KMS-11 (cell line): ENCODE measurements around the gene KLHL35.
"Not testable (repeated sequence)": the region's sequence is repeated elsewhere in the genome, so short reads cannot be mapped to it uniquely, and the experiment has no call there.

ENCODE experiments used
- H2AFZ ChIP-seq: fragments of 200-600 bp; sonication (generic); 2 replicates; pipeline ENCODE4 v1.6.1; 2016; ENCODE audit warnings: antibody characterized with exemption, mixed run types, low read depth
- H3K27ac ChIP-seq: fragments of 200-600 bp; sonication (generic); 2 replicates; pipeline ENCODE4 v1.6.1; 2016; ENCODE audit warnings: mild to moderate bottlenecking, mixed run types
- H3K27me3 ChIP-seq: fragments of 200-600 bp; sonication (generic); 2 replicates; pipeline ENCODE4 v1.6.1; 2017; ENCODE audit warnings: mild to moderate bottlenecking, low read depth, mixed run types, moderate library complexity; ENCODE audit not compliant: insufficient read depth
- H3K36me3 ChIP-seq: fragments of 200-600 bp; sonication (generic); 2 replicates; pipeline ENCODE4 v1.6.1; 2017; ENCODE audit warnings: mild to moderate bottlenecking, mixed run types; ENCODE audit not compliant: insufficient read depth
- H3K4me1 ChIP-seq: fragments of 200-600 bp; sonication (generic); 2 replicates; pipeline ENCODE4 v1.6.1; 2016; ENCODE audit warnings: mild to moderate bottlenecking, low read depth, mixed run types; ENCODE audit not compliant: poor library complexity, severe bottlenecking
- H3K4me2 ChIP-seq: fragments of 200-600 bp; sonication (generic); 2 replicates; pipeline ENCODE4 v1.7.0; 2016; ENCODE audit warnings: mild to moderate bottlenecking, mixed run types
- H3K4me3 ChIP-seq: fragments of 200-600 bp; sonication (generic); IDR thresholded peaks from 2 replicates; pipeline ENCODE4 v1.6.1; 2017; ENCODE audit warnings: low read depth, low read length, mixed read lengths; ENCODE audit not compliant: insufficient read depth
- H3K79me2 ChIP-seq: fragments of 200-600 bp; sonication (generic); 2 replicates; pipeline ENCODE4 v1.6.1; 2016; ENCODE audit warnings: low read depth, mixed run types; ENCODE audit not compliant: insufficient read depth
- H3K9ac ChIP-seq: fragments of 200-600 bp; sonication (generic); 2 replicates; pipeline ENCODE4 v1.6.1; 2016; ENCODE audit warnings: mild to moderate bottlenecking, mixed run types
- H4K20me1 ChIP-seq: fragments of 200-600 bp; sonication (generic); 2 replicates; pipeline ENCODE4 v1.6.1; 2016; ENCODE audit warnings: mild to moderate bottlenecking, mixed run types; ENCODE audit not compliant: insufficient read depth
- TF ChIP-seq, protein P1 (sequence below): fragments of 200-600 bp; sonication (generic); conservative IDR thresholded peaks from 2 replicates; pipeline ENCODE4 v1.6.1; 2017; ENCODE audit warnings: low read depth, mild to moderate bottlenecking, antibody characterized with exemption, low read length, moderate library complexity, mixed read lengths

KLHL35 gene

DNA sequence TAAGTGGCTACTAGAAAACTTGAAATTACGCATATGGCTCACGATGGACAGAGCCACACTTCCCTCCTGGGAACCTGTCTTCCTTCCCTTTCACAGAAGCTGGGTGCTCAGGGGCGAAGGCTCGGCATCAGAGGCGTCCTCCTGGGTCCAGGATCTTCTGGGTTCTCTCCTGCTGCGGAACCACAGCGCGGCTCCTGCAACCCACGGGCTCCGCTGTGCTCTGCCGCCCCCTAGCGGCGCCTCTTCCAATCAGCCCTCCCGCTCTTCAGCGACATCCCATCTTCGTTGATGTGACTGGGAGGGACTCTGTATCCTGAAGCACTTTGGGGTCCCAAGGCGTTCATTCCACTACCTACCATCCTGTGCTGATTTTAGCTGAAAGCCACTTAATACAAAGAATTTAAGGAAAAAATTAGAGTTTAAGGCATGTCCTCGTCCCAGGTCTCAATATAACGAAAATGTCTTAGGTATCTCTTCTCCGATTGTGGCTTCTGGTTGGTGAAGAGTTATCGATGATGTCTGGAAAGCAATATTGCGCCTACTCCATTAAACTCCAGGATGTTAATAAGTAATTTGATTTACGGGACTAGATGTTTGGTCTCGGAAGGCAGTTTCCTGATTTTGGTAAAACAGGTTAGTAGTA is 48.4 kb downstream of the KLHL35 start:
- H3K9ac ChIP-seq = no peak overlapping the region
- H3K4me3 ChIP-seq = no peak overlapping the region
- TF ChIP-seq, protein P1, sequence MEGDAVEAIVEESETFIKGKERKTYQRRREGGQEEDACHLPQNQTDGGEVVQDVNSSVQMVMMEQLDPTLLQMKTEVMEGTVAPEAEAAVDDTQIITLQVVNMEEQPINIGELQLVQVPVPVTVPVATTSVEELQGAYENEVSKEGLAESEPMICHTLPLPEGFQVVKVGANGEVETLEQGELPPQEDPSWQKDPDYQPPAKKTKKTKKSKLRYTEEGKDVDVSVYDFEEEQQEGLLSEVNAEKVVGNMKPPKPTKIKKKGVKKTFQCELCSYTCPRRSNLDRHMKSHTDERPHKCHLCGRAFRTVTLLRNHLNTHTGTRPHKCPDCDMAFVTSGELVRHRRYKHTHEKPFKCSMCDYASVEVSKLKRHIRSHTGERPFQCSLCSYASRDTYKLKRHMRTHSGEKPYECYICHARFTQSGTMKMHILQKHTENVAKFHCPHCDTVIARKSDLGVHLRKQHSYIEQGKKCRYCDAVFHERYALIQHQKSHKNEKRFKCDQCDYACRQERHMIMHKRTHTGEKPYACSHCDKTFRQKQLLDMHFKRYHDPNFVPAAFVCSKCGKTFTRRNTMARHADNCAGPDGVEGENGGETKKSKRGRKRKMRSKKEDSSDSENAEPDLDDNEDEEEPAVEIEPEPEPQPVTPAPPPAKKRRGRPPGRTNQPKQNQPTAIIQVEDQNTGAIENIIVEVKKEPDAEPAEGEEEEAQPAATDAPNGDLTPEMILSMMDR = peak; percentile 96
- no peaks in the 10 kb centered on the region for H4K20me1 ChIP-seq
- peaks cover 4% of the 10 kb centered on the region; the same call in 1 of the 2 replicates for H3K27me3 ChIP-seq
- H2AFZ ChIP-seq = peak overlapping the region; percentile 65
- no peaks in the 10 kb centered on the region for H3K79me2 ChIP-seq
- H3K4me2 ChIP-seq = peak overlapping the region; percentile 9; the same call in 1 of the 2 replicates
- peaks cover 15% of the 10 kb centered on the region for H3K4me1 ChIP-seq
- H3K27ac ChIP-seq = no peak overlapping the region
- no peaks in the 10 kb centered on the region for H3K36me3 ChIP-seq

DNA sequence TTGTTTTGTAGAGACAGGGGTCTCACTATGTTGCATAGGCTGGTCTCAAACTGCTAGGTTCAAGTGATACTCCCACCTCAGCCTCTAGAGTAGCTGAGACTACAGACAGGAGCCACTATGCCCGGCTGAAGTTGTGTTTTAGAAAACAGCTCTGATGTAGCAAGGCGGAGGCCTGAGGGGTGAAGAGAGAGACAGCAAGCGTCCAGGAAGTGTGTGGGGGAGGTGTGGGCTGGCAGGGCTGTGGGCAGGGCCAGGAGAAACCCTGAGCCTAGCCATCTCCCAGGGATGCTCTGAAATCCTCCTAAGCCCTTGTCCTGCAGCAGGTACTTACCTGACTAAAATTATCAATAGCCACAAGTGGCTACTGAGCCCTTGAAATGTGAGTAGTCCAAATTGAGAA is 49.8 kb downstream of the KLHL35 start:
- Histone ChIP-seq H3K36me3 (no peaks in the 10 kb centered on the region), H3K4me3 (no peak overlapping the region), H3K79me2 (no peaks in the 10 kb centered on the region), H3K4me2 (no peak overlapping the region), H3K27ac (no peak overlapping the region), H4K20me1 (no peaks in the 10 kb centered on the region), H3K9ac (no peak overlapping the region), H3K27me3 (peaks cover 4% of the 10 kb centered on the region; the same call in 1 of the 2 replicates), H2AFZ (no peak overlapping the region), H3K4me1 (peaks cover 4% of the 10 kb centered on the region)
- TF ChIP-seq, protein P1 = no peak

DNA sequence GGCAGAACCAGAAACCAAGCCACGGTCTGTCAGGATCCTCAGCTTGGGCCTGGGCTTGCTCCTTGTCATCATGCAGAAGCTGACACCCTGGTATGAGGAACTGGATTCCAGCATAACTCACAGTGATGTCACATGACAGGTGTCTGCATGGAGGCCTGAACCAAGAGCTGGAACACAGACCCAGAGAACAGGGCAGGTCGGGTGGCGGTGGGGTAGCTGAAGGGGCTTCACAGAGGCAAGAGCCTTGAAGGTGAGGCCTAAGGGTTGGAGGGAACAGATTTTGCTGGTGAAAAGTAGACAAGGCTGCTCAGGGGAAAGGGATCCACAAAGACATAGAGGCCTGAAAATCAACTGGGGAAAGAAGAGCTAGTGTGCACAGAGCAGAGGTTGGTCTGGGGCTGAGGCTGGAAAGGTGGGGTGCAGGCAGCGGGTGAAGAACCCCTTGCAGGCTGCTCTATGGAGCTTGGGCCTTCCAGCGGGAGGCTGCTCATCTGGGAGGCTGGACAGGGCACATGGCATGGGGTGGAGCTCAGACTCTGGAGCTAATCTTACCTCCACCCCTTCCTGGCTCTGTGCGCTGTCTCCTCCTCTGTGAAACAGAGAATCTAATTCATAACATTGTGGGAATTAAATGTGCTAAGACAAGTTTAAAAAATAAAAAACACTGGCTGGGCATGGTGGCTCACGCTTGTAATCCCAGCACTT is 52.1 kb downstream of the KLHL35 start:
- Histone ChIP-seq H3K4me3 (no peak overlapping the region), H3K27ac (no peak overlapping the region), H3K36me3 (no peaks in the 10 kb centered on the region), H3K79me2 (no peaks in the 10 kb centered on the region), H4K20me1 (no peaks in the 10 kb centered on the region), H2AFZ (no peak overlapping the region), H3K4me2 (no peak overlapping the region), H3K27me3 (no peaks in the 10 kb centered on the region), H3K9ac (no peak overlapping the region), H3K4me1 (peaks cover 3% of the 10 kb centered on the region)
- TF ChIP-seq, protein P1 = no peak

DNA sequence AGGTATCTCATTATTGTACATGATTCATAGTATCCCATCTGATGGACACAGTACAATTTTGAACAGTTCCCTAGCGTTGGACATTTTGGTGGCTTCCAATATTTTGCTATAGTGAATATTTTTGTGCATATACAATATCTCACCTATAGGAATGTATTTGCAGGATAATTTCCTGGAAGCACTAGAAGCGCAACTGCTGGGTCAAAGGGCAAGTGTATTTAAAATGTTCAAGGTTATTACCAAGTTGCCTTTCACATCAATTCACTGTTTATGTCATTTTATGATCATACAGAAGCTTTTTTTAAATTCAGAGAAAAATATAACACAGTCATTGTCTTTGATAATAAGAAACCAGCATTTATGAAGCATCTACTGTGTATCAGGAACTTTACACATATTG is 52.8 kb downstream of the KLHL35 start:
- H3K4me2 ChIP-seq = no peak overlapping the region
- no peak overlapping the region for H3K4me3 ChIP-seq
- no peak overlapping the region for H2AFZ ChIP-seq

DNA sequence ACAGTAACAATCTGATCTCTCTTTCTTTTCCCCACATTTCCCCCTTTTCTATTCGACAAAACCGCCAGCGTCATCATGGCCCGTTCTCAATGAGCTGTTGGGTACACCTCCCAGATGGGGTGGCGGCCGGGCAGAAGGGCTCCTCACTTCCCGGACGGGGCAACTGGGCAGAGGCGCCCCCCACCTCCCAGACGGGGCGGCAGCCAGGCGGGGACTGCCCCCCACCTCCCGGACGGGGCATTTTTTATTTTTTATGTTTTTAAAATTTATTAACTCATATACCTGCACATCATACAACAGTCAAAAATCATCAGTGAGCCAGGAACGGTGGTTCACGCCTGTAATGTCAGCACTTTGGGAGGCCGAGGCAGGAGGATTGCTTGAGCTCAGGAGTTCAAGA is 54.2 kb downstream of the KLHL35 start:
- not testable (repeated sequence) for H3K27ac ChIP-seq, H3K36me3 ChIP-seq, H4K20me1 ChIP-seq, H3K4me1 ChIP-seq, H3K9ac ChIP-seq, H3K79me2 ChIP-seq, H3K27me3 ChIP-seq, H2AFZ ChIP-seq, H3K4me2 ChIP-seq, H3K4me3 ChIP-seq

More for the DNA sequence above, 52.8 kb downstream of the KLHL35 start:
- H3K79me2 ChIP-seq = no peaks in the 10 kb centered on the region
- no peak overlapping the region for H3K9ac ChIP-seq
- no peak overlapping the region for H3K27ac ChIP-seq
- H3K36me3 ChIP-seq = no peaks in the 10 kb centered on the region
- TF ChIP-seq, protein P1 = no peak
- H3K4me1 ChIP-seq = peaks cover 3% of the 10 kb centered on the region
- no peaks in the 10 kb centered on the region for H4K20me1 ChIP-seq
- H3K27me3 ChIP-seq = no peaks in the 10 kb centered on the region
